GM12801 (cell line): ENCODE data around the gene TIE1.

Experiments used
- CTCF ChIP-seq: IDR thresholded peaks from one replicate; pipeline ENCODE4 v1.5.1; 2011; ENCODE audit warnings: control low read depth; ENCODE audit not compliant: insufficient read length; ENCODE audit errors: extremely low read depth

TIE1 gene

GRCh38 chr1:43284065-43284464 lies 16.7 kb upstream of the TIE1 start:
- no peak for TF ChIP-seq CTCF

- no peak for TF ChIP-seq CTCF
These were observed 16.2 kb upstream of the TIE1 start for GRCh38 chr1:43284546-43285110.

- no peak for TF ChIP-seq CTCF
These were observed 15.4 kb upstream of the TIE1 start, which contains the start of gene C1orf210 for GRCh38 chr1:43285269-43285990. C1orf210 (minus strand) TSS chr1:43285581; CDS start chr1:43283270, 2,311 bp downstream.

- no peak for TF ChIP-seq CTCF
These were observed 14.7 kb upstream of the TIE1 start for GRCh38 chr1:43286115-43286514.

- TF ChIP-seq CTCF = no peak
These were observed 14.2 kb upstream of the TIE1 start for GRCh38 chr1:43286533-43286932.

GRCh38 chr1:43288058-43288784 lies 12.6 kb upstream of the TIE1 start:
- no peak for TF ChIP-seq CTCF
